ENCODE data around the gene GPAT3. TPM values are rescaled to one million over a fixed set of nuclear protein-coding genes. Genes with fewer than 3 reads are reported as not detected.
"Not testable (repeated sequence)": the region's sequence is repeated elsewhere in the genome, so short reads cannot be mapped to it uniquely, and the experiment has no call there.

GPAT3 gene
- total RNA-seq, 1 experiment from 2014 or later, result 7.8 TPM

GRCh38 chr4:83552083-83552482, 16.2 kb downstream of the GPAT3 start:
- DNase-seq (ENCODE audit: low spot score), result peak; percentile 41

GRCh38 chr4:83552924-83553323, 17.0 kb downstream of the GPAT3 start:
- DNase-seq (ENCODE audit: low spot score), result peak; percentile 84

- no peak for DNase-seq (ENCODE audit: low spot score)
These were observed 20.2 kb downstream of the GPAT3 start for GRCh38 chr4:83556006-83556707.

GRCh38 chr4:83556816-83557215, 20.9 kb downstream of the GPAT3 start:
- DNase-seq (ENCODE audit: low spot score), result no peak

DNA sequence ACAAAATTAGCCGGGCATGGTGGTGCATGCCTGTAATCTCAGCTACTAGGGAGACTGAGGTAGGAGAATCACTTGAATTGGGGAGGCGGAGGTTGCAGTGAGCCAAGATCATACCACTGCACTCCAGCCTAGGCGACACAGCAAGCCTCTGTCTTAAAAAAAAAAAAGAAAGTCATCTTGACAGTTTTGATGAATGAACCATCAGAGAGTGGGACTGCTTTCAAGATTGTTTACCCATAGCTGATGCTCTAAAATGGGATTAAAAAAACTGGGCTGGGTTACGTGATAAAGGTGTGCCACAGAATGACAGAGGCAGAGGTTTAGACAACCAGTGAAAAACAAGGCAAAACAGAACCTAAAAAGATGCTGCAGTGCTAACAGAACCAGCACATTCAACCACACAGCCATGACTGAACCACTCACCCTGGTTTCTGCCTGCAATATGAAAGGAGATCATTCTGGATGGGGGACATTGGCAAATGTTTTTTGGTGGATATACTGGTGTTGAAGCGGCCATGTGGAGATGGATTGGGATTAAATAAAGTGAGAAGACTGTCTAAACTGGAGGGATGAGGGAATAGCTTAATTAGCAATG, 22.2 kb downstream of the GPAT3 start:
- DNase-seq (ENCODE audit: low spot score), result no peak

DNA sequence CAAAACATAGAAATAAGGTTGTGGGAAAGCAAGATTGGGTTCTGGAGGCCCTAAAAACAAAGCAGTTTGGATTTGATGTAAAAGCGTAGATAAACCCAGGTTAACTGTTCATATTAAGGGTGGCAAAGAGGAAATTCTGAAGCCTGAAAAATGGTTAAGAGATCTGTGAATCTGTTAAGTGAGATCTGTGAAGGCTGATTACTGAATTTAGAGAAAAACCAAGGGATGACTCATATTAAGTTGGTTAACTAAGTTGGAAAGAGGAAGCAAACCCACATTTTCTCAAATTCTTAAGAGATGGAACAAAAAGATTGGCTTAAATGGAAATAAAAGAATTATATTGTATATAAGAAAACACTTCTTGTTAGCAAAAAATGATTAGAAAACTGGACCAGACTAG, 22.8 kb downstream of the GPAT3 start:
- peak; percentile 21 for DNase-seq (ENCODE audit: low spot score)

- DNase-seq (ENCODE audit: low spot score), result no peak
These were observed 24.6 kb downstream of the GPAT3 start for GRCh38 chr4:83560523-83560922.

DNA sequence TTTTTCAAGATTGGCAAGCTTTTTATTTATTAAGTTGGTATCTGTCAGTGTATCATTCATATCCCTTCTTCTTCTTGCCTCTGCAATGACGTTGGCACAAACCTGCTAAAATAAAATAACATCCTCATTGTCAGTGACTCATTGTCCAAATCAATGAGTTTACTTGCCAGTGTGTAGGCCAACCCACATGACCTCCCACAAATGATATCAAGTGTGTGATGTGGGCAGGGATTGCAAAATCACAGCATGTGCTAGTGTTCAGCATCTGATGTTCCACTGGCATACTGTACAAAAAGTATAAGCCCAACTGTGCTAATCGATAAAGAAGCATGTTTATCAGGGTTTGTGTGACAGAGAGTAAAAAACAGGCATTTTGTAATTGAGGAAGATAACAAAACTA, 25.5 kb downstream of the GPAT3 start:
- peak; percentile 42 for DNase-seq (ENCODE audit: low spot score)

DNA sequence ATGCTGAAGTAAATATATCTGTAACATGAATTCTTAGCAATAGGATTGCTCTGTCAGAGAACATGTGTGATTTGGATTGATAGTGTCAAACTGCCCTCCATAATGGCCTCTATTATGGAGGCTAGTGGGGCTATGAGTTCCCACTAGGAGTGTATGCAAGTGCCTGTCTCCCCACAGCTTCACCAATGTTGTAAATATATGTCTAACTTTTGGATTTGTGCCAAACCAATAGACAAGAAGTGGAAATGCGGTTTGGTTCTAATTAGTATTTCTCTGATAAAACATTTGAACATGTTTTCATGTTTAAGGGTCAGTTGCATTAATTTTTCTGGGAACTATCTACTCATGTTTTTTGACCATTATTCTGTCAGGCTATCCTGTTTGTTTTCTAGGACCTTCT, 28.1 kb downstream of the GPAT3 start:
- DNase-seq (ENCODE audit: low spot score), result no peak

- no peak for DNase-seq (ENCODE audit: low spot score)
These were observed 32.2 kb downstream of the GPAT3 start for GRCh38 chr4:83568062-83568461.

DNA sequence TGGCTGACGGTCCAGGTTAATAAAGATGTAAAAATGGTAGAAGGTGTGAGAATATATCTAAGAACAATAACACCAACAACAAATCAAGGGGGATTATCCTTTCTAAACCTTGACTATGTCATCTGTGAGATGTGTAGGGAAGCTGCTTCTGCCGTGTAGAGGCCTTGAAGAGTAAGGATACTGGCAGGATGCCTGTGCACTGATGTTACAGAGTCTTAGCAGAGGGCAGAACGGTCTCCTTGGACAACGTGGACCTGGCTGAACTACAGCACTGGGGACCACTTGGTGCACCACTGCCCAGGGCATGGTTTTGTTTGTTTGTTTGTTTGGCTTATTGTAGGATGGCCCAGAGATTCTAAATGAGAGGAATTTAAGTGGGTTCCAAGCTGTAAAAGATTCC, 33.5 kb downstream of the GPAT3 start:
- DNase-seq (ENCODE audit: low spot score), result no peak

DNA sequence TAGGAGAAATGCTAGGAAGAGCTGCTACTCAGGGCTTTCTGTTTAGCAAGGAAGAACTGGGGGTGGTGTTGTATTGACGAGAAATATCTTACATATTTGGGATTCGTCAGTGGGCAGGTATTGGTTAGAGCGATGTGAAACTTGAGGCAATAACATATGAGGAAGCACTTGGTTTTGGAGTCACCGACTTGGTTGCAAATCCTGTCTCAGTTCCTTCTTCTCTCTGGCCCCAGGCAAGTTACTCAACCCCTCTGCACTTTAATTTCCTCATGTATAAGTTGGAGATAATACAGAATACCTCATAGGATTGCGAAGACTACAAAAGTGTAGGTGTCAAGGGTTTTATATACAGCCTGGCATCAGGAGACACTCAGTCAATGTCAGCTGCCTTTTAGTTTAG, 34.1 kb downstream of the GPAT3 start:
- no peak for DNase-seq (ENCODE audit: low spot score)

- DNase-seq (ENCODE audit: low spot score), result no peak
These were observed 36.9 kb downstream of the GPAT3 start for GRCh38 chr4:83572848-83573247.

DNA sequence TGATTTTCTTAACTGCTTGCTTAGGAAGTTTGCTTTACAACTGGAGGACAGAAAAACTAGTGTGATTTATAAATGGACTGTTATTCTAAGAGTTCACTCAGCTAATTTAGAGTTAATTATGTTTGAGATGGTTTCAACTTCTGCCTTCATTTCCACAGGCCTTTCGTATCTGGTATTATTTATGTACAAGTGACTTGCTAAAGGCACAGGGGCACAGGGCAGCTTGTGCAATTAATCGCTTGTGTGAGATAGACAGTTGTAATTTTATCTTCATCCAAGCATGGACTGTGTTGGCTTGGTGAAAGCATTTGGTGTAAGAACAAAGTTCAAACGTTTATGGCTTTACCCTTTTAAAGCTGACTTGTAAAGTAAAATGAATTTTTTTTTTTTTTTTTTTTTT, 38.3 kb downstream of the GPAT3 start:
- DNase-seq (ENCODE audit: low spot score), result no peak

DNA sequence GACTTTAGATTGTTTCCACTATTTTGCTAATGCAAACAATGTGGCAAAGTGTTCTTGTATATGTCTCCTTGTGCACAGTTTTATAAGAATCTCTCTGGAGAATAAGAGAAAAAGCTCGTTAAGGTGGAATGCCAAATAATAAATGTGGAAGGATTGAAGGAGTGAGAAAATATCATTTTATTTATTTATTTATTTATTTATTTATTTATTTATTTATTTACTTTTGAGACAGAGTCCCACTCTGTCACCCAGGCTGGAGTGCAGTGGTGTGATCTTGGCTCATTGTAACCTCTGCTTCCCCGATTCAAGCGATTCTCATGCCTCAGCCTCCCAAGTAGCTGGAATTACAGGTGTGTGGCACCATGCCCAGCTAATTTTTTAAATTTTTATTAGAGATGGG, 40.3 kb downstream of the GPAT3 start:
- not testable (repeated sequence) for DNase-seq (ENCODE audit: low spot score)

DNA sequence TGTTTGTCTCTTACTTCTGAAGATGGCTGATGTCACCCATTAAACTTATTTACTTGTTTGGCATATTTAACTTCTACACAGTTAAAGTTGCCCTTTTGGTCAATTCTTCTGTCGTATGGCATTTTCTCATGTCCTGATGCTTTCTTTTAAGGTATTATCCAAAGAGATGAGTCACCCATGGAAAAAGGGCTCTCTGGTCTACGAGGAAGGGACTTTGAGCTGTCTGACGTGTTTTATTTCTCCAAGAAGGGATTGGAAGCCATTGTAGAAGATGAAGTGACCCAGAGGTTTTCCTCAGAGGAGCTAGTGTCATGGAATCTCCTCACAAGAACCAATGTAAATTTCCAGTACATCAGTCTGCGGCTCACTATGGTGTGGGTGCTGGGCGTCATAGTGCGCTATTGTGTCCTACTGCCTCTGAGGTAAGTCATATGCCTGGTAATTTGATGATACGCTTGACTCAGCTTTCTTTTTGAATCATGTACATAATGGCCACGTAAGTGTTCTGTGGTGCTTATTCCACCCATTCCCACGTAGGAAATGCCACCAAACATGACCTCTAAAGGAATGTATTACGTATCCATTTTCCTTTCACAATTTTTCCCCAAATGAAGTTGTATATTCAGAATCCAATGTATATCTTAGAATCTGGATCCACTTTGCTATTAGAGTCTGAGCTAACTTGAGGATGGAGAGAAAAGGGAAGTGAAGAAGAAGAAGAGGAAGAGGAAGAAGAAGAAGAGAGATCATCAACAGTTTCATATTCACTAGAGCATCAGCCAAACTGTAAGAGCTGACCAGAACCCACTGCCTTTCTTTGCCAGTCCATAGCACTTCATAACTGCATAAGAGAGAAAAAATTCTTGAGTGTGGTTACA, 45.7 kb downstream of the GPAT3 start:
- DNase-seq (ENCODE audit: low spot score), result no peak

GRCh38 chr4:83582289-83582785, 46.4 kb downstream of the GPAT3 start:
- peak; percentile 30 for DNase-seq (ENCODE audit: low spot score)

DNA sequence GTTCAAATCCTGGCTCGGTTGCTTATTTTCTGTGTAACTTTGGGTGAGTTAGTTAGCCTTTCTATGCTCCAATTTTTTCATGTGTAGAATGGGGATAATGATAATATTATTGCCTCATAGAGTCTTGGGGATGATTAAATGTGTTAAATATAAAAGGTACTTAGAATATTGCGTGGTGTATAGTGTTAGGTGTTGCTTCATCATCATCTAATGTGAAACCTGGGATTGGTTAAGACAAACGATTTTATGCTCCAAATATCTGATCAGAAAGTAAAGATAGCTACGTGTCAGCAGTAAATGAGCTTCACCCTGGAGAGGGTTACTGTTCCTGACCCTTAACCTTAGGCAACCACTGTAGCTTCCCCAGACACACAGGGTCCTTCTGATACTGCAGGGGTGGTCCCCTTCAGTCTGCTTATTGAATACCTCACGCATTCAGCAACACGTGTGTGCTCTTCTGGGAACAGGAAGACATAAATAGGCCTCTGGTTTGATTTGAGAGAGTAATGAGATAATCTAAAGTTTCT, 50.1 kb downstream of the GPAT3 start:
- no peak for DNase-seq (ENCODE audit: low spot score)

DNA sequence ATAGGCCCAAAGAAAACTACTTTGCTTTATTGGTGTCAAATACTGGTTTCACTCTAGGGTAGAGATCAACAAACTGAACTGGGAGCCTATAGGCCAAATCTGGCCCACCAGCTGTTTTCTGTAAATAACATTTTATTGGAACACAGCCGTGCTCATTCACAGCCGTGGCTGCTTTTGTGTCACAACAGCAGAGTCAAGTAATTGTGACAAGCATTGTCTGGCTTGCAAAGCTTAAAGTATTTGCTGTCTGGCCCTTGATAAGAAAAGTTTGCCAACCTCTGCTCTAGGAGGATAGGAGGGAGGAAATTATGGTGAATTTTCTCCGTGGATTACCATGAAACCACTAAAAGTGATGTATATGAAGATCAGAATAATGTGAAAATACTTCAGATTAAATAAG, 53.4 kb downstream of the GPAT3 start:
- DNase-seq (ENCODE audit: low spot score), result no peak

GRCh38 chr4:83591056-83591455, 55.1 kb downstream of the GPAT3 start:
- no peak for DNase-seq (ENCODE audit: low spot score)

DNA sequence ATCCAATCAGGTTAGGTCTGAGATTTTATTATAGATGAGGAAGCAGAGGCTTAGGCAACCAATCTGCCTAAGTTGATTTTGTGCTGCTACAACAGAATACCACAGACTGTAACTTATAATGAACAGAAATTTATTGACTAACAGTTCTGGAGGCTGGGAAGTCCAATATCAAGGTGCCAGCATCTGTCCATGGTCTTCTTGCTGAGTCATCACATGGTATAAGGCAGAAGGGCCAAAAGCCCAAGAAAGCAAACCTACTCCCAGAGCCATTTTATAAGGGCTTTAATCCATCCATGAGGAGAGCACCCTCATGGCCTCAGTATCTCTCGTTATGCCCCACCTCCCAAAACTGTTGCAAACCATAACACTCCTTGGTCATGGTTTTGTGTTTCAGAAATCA, 55.8 kb downstream of the GPAT3 start:
- no peak for DNase-seq (ENCODE audit: low spot score)

DNA sequence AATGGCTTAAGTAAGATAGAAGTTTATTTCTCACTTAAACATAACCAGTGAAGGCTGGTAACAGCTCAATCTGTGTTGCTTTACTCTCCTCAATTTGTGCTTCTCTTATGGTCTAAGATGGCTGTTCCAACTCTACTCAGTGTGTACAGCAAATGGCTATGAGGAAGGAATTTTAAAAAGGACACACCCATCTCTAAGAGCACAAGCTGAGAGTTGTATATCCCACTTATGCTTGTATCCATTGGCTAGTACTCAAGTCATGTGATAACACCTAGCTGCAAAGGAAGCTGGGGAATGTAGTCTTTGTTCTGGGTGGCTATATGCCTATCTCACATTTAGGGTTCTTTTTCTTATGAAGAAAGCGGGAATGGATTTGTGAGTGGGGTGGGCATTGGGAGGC, 63.3 kb downstream of the GPAT3 start:
- DNase-seq (ENCODE audit: low spot score), result peak; percentile 58

All from A172 (cell line).